Measurements from ENCODE around the gene MACF1. TPM values are rescaled to one million over a fixed set of nuclear protein-coding genes. Genes with fewer than 3 reads are reported as not detected.
A peak's percentile ranks its signal among the peaks of the same experiment; 100 is the strongest.

MACF1 gene
- total and polyA plus RNA-seq, 5 donors from 2014 or later, result 21.8 to 431 (median 26.2) TPM

DNA sequence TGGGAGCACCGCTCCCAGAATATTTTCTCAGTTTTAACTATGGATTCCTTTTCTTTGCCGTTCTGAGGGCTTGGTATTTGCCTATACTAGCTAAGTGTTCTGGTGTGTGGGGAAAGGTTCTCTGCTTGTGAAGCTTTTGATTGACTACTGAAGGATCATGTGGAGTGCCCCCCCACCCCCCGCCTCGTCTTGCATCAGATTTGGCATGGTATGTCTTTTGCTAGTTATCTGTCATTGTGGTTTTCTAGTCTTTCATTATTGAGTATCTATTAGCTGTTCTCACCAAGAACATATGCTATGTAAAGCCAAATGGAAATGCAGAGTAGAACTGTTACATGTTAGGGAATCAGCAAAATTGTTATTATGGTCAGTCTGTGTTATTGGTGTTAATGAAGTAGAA lies 58.3 kb downstream of the MACF1 start:
- no peaks in the 10 kb centered on the region for H3K27me3 Mint-ChIP-seq
- peaks cover 26% of the 10 kb centered on the region for H3K4me1 ChIP-seq (ENCODE audit: control insufficient read depth, insufficient read depth, low read length, poor library complexity, severe bottlenecking)
- DNase-seq (peak in 1 of 3 donors; percentile 9), ATAC-seq (ENCODE audit: low read depth in 2 of 2) (peak in 1 of 2 donors; percentile 18)
- H3K9me3 ChIP-seq (ENCODE audit: control insufficient read depth in 2 of 2, low read length in 2 of 2), result no peaks in the 10 kb centered on the region
- peak overlapping the region in 1 of 4 donors; percentile 57 for H3K4me3 Mint-ChIP-seq
- H3K36me3 Mint-ChIP-seq, result peaks cover 23% of the 10 kb centered on the region
- H3K4me1 Mint-ChIP-seq, result peaks cover 41 to 82% (median 56%) of the 10 kb centered on the region in 4 donors
- H3K36me3 ChIP-seq (ENCODE audit: control insufficient read depth, insufficient read depth, low read length), result peaks cover 33% of the 10 kb centered on the region
- peak overlapping the region; percentile 20 for H3K4me3 ChIP-seq (ENCODE audit: low read depth, low read length)
- H3K27ac ChIP-seq (ENCODE audit: insufficient read depth, low read length, poor library complexity, severe bottlenecking), result no peak overlapping the region
- H3K9me3 Mint-ChIP-seq, result no peaks in the 10 kb centered on the region
- peak overlapping the region in 2 of 3 donors; percentile 0 to 74 for H3K27ac Mint-ChIP-seq
- no peaks in the 10 kb centered on the region for H3K27me3 ChIP-seq (ENCODE audit: control insufficient read depth, insufficient read depth, low read length)

DNA sequence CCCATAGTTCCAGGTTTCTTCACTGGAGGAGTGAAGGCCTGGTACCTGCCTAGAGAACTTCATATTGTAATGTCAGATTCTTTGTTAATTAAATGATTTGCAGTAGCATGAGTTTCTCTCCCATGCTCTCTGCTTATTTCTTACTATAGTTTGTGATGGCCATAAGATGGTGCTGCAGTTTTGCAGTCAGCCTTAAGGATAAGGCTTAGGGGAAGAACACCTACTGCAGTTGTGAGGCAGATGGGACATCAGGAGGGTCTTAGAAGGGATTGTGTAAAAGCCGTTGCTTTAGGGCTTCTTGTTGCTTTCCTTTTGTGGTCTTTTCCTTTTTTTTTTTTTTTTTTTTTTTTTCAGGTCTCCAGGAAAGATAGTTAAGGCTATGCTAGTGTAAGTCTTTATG lies 61.8 kb downstream of the MACF1 start:
- H3K4me1 Mint-ChIP-seq, result peaks cover 53 to 94% (median 73%) of the 10 kb centered on the region in 4 donors
- no peaks in the 10 kb centered on the region for H3K9me3 Mint-ChIP-seq
- no peak overlapping the region for H3K4me3 ChIP-seq (ENCODE audit: low read depth, low read length)
- peak in 2 of 3 donors; percentile 9 for DNase-seq
- H3K36me3 Mint-ChIP-seq, result peaks cover 33% of the 10 kb centered on the region
- no peaks in the 10 kb centered on the region for H3K27me3 Mint-ChIP-seq
- peak overlapping the region in 2 of 3 donors; percentile 57 to 70 for H3K27ac Mint-ChIP-seq
- ATAC-seq (ENCODE audit: low read depth in 2 of 2), result no peak
- peaks cover 50% of the 10 kb centered on the region for H3K4me1 ChIP-seq (ENCODE audit: control insufficient read depth, insufficient read depth, low read length, poor library complexity, severe bottlenecking)
- H3K27ac ChIP-seq (ENCODE audit: insufficient read depth, low read length, poor library complexity, severe bottlenecking), result no peak overlapping the region
- H3K9me3 ChIP-seq (ENCODE audit: control insufficient read depth in 2 of 2, low read length in 2 of 2), result no peaks in the 10 kb centered on the region
- peaks cover 12% of the 10 kb centered on the region for H3K36me3 ChIP-seq (ENCODE audit: control insufficient read depth, insufficient read depth, low read length)
- H3K4me3 Mint-ChIP-seq, result peak overlapping the region in 1 of 4 donors; percentile 16
- no peaks in the 10 kb centered on the region for H3K27me3 ChIP-seq (ENCODE audit: control insufficient read depth, insufficient read depth, low read length)

DNA sequence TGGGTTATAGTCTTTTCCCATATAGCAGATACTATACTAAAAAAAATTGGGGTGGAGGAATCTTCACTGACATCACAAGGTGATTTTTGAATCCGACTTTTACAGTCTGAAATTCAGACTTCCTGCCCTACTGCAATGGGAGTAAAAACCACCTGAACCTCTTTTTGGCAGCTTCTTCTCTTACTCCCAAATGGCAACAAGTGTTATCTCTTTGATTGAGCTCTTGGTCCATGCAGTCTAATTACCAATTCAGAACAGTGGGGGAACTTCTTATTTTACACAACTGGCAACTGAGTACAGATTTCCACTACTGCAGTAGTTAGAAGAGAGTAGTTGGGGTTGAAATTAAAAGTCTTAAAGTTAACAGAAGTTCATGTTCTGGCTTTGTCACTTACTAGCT lies 62.3 kb downstream of the MACF1 start:
- H3K36me3 Mint-ChIP-seq, result peaks cover 33% of the 10 kb centered on the region
- no peaks in the 10 kb centered on the region for H3K27me3 Mint-ChIP-seq
- peaks cover 52% of the 10 kb centered on the region for H3K4me1 ChIP-seq (ENCODE audit: control insufficient read depth, insufficient read depth, low read length, poor library complexity, severe bottlenecking)
- no peaks in the 10 kb centered on the region for H3K9me3 ChIP-seq (ENCODE audit: control insufficient read depth in 2 of 2, low read length in 2 of 2)
- H3K4me1 Mint-ChIP-seq, result peaks cover 50 to 94% (median 74%) of the 10 kb centered on the region in 4 donors
- H3K27ac ChIP-seq (ENCODE audit: insufficient read depth, low read length, poor library complexity, severe bottlenecking), result no peak overlapping the region
- no peak overlapping the region for H3K4me3 ChIP-seq (ENCODE audit: low read depth, low read length)
- peaks cover 9% of the 10 kb centered on the region for H3K36me3 ChIP-seq (ENCODE audit: control insufficient read depth, insufficient read depth, low read length)
- no peaks in the 10 kb centered on the region for H3K27me3 ChIP-seq (ENCODE audit: control insufficient read depth, insufficient read depth, low read length)
- H3K27ac Mint-ChIP-seq, result peak overlapping the region in 1 of 3 donors; percentile 39
- no peak for ATAC-seq (ENCODE audit: low read depth in 2 of 2)
- peak overlapping the region in 1 of 4 donors; percentile 11 for H3K4me3 Mint-ChIP-seq
- no peak for DNase-seq
- no peaks in the 10 kb centered on the region for H3K9me3 Mint-ChIP-seq

DNA sequence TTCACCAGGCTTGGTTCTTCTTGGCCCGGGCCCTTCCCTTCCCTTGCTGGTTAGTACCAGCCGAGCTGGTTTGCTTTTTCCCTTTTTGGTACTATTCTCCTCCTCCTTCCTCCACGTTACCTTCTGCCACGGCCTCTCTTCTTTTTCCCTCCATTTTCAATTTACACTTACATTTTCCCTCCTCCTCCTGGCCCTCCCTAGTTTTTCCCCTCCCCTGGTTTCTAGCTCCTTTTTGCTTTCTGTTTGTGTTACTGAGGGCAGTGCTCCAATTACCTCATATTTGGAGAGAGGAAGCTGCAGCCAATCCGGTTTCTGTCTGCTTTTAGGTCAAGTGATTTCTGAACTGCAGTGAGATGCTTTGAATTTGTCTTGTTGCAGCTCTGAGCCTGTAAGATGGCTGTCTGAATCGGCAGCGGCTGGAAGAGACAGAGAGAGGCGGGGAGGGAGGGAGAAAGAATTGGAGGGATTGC lies 63.7 kb downstream of the MACF1 start:
- H3K36me3 Mint-ChIP-seq, result peaks cover 33% of the 10 kb centered on the region
- Histone ChIP-seq H3K4me3 (ENCODE audit: low read depth, low read length) (peak overlapping the region; percentile 54), H3K4me1 (ENCODE audit: control insufficient read depth, insufficient read depth, low read length, poor library complexity, severe bottlenecking) (peaks cover 50% of the 10 kb centered on the region), H3K36me3 (ENCODE audit: control insufficient read depth, insufficient read depth, low read length) (peaks cover 7% of the 10 kb centered on the region), H3K27me3 (ENCODE audit: control insufficient read depth, insufficient read depth, low read length) (no peaks in the 10 kb centered on the region), H3K9me3 (ENCODE audit: control insufficient read depth in 2 of 2, low read length in 2 of 2) (no peaks in the 10 kb centered on the region), H3K27ac (ENCODE audit: insufficient read depth, low read length, poor library complexity, severe bottlenecking) (peak overlapping the region; percentile 26)
- H3K9me3 Mint-ChIP-seq, result no peaks in the 10 kb centered on the region
- H3K4me3 Mint-ChIP-seq, result peak overlapping the region; percentile 48 to 68 (median 63)
- no peaks in the 10 kb centered on the region for H3K27me3 Mint-ChIP-seq
- DNase-seq (peak in 2 of 3 donors; percentile 18 to 46), ATAC-seq (ENCODE audit: low read depth in 2 of 2) (peak; percentile 48 to 63)
- H3K27ac Mint-ChIP-seq, result peak overlapping the region; percentile 67 to 88 (median 69)
- H3K4me1 Mint-ChIP-seq, result peaks cover 43 to 95% (median 72%) of the 10 kb centered on the region in 4 donors

DNA sequence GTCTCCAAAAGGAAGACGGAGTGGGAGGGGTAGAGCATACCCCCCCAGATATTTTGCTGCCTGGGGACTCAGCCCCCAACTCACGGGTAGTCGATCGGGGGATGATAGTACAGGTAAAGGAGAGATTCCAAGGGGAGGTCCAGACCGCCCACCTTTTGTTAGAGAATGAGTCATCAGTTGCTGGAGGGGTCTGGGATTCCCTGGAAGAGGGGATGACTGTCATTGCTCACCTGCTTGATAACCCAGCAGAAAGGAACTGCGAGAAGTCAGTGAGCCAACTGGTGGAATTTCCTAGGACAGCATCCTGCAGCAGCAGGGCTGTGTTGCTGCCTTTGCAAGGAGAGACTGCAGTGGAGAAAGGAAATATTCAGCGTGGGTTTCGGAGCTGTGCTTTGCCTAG lies 64.4 kb downstream of the MACF1 start:
- H3K36me3 Mint-ChIP-seq, result peaks cover 29% of the 10 kb centered on the region
- Histone ChIP-seq H3K4me3 (ENCODE audit: low read depth, low read length) (peak overlapping the region; percentile 54), H3K27ac (ENCODE audit: insufficient read depth, low read length, poor library complexity, severe bottlenecking) (no peak overlapping the region), H3K36me3 (ENCODE audit: control insufficient read depth, insufficient read depth, low read length) (peaks cover 7% of the 10 kb centered on the region), H3K9me3 (ENCODE audit: control insufficient read depth in 2 of 2, low read length in 2 of 2) (no peaks in the 10 kb centered on the region), H3K27me3 (ENCODE audit: control insufficient read depth, insufficient read depth, low read length) (no peaks in the 10 kb centered on the region), H3K4me1 (ENCODE audit: control insufficient read depth, insufficient read depth, low read length, poor library complexity, severe bottlenecking) (peaks cover 50% of the 10 kb centered on the region)
- H3K4me3 Mint-ChIP-seq, result peak overlapping the region in 3 of 4 donors; percentile 13 to 63 (median 15)
- peaks cover 37 to 89% (median 69%) of the 10 kb centered on the region in 4 donors for H3K4me1 Mint-ChIP-seq
- ATAC-seq (ENCODE audit: low read depth in 2 of 2) (no peak), DNase-seq (no peak)
- peak overlapping the region in 2 of 3 donors; percentile 69 to 88 for H3K27ac Mint-ChIP-seq
- no peaks in the 10 kb centered on the region for H3K27me3 Mint-ChIP-seq
- no peaks in the 10 kb centered on the region for H3K9me3 Mint-ChIP-seq

DNA sequence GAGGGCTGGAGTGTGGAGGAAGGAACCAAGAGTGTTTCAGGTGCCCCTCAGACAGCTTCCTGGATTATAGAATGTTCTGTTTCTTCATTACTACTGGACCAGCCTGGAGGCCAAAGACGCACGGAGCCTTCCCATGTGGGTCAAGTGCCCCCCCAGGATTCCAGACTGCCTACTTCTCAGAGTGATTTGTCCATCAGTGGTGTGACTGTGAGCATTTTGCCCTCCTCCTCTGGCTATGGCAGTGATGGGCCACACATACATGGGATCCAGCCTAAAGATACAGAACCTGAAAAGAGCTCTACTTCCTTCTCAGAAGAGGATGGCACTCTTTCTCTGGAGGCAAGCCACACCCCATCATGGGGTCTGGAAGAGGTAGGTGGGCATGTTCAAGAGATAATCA lies 64.9 kb downstream of the MACF1 start:
- Histone ChIP-seq H3K4me1 (ENCODE audit: control insufficient read depth, insufficient read depth, low read length, poor library complexity, severe bottlenecking) (peaks cover 50% of the 10 kb centered on the region), H3K9me3 (ENCODE audit: control insufficient read depth in 2 of 2, low read length in 2 of 2) (no peaks in the 10 kb centered on the region), H3K4me3 (ENCODE audit: low read depth, low read length) (no peak overlapping the region), H3K36me3 (ENCODE audit: control insufficient read depth, insufficient read depth, low read length) (peaks cover 7% of the 10 kb centered on the region), H3K27me3 (ENCODE audit: control insufficient read depth, insufficient read depth, low read length) (no peaks in the 10 kb centered on the region), H3K27ac (ENCODE audit: insufficient read depth, low read length, poor library complexity, severe bottlenecking) (no peak overlapping the region)
- peak overlapping the region; percentile 1 to 63 (median 31) for H3K4me3 Mint-ChIP-seq
- ATAC-seq (ENCODE audit: low read depth in 2 of 2) (no peak), DNase-seq (no peak)
- peaks cover 33 to 87% (median 66%) of the 10 kb centered on the region in 4 donors for H3K4me1 Mint-ChIP-seq
- H3K27me3 Mint-ChIP-seq, result no peaks in the 10 kb centered on the region
- H3K27ac Mint-ChIP-seq, result peak overlapping the region; percentile 69 to 88 (median 83)
- no peaks in the 10 kb centered on the region for H3K9me3 Mint-ChIP-seq
- H3K36me3 Mint-ChIP-seq, result peaks cover 25% of the 10 kb centered on the region

DNA sequence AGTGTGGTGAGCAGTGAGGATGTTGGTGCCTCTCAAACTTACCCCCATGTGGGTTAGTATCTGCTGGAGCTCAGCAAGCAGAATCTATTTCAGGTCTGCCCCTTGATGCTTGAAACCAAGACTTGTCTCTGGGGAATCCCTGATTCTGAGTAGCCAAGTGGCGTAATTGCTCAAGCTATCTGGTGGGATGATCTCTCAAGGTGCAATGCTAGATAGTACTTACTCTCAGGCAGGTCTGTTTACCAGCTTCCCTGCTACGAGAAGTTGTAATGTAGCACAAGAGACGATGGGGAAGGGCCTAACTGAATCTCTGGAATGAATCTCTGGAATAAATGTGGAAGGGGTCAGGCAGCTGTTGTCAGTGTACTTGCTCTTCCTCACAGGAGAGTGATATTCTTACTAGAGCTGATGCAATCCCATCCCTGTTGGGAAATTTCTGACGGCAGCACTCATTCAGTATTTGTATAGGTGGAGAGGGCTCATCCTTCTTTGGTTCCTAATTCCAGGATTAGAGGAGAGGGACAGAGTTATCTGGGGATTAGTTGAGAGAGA lies 65.4 kb downstream of the MACF1 start:
- H3K4me1 Mint-ChIP-seq, result peaks cover 32 to 88% (median 70%) of the 10 kb centered on the region in 4 donors
- no peaks in the 10 kb centered on the region for H3K9me3 ChIP-seq (ENCODE audit: control insufficient read depth in 2 of 2, low read length in 2 of 2)
- H3K27me3 ChIP-seq (ENCODE audit: control insufficient read depth, insufficient read depth, low read length), result no peaks in the 10 kb centered on the region
- H3K27ac Mint-ChIP-seq, result peak overlapping the region; percentile 69 to 88 (median 83)
- peaks cover 9% of the 10 kb centered on the region for H3K36me3 ChIP-seq (ENCODE audit: control insufficient read depth, insufficient read depth, low read length)
- ATAC-seq (ENCODE audit: low read depth in 2 of 2) (peak; percentile 19 to 42), DNase-seq (peak in 1 of 3 donors; percentile 8)
- H3K36me3 Mint-ChIP-seq, result peaks cover 25% of the 10 kb centered on the region
- H3K27me3 Mint-ChIP-seq, result no peaks in the 10 kb centered on the region
- peak overlapping the region; percentile 38 for H3K4me3 ChIP-seq (ENCODE audit: low read depth, low read length)
- no peak overlapping the region for H3K27ac ChIP-seq (ENCODE audit: insufficient read depth, low read length, poor library complexity, severe bottlenecking)
- H3K4me3 Mint-ChIP-seq, result peak overlapping the region; percentile 0 to 49 (median 7)
- peaks cover 50% of the 10 kb centered on the region for H3K4me1 ChIP-seq (ENCODE audit: control insufficient read depth, insufficient read depth, low read length, poor library complexity, severe bottlenecking)
- no peaks in the 10 kb centered on the region for H3K9me3 Mint-ChIP-seq

DNA sequence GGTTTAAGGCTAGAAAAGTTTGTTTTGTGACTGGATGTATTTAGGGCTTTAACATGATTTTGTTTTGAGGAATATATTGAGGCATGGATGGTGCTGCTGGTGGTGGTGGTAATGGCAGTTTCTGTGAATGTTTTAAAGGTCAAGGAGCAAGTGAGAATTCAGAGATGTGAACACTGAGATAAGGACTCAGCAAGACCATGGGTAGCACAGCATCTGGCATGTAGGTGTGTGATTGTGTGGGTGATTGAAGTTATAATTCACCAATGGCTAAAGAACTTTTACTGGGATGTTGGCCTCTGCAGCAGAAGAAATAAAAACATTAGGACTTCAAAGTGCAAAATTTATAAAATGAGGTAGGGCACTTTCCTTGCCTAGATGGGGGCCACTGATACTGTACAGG lies 65.9 kb downstream of the MACF1 start:
- Histone ChIP-seq H3K27ac (ENCODE audit: insufficient read depth, low read length, poor library complexity, severe bottlenecking) (no peak overlapping the region), H3K27me3 (ENCODE audit: control insufficient read depth, insufficient read depth, low read length) (no peaks in the 10 kb centered on the region), H3K9me3 (ENCODE audit: control insufficient read depth in 2 of 2, low read length in 2 of 2) (no peaks in the 10 kb centered on the region), H3K4me3 (ENCODE audit: low read depth, low read length) (peak overlapping the region; percentile 38), H3K4me1 (ENCODE audit: control insufficient read depth, insufficient read depth, low read length, poor library complexity, severe bottlenecking) (peaks cover 50% of the 10 kb centered on the region), H3K36me3 (ENCODE audit: control insufficient read depth, insufficient read depth, low read length) (peaks cover 11% of the 10 kb centered on the region)
- Mint-ChIP-seq H3K27me3 (no peaks in the 10 kb centered on the region), H3K4me1 (peaks cover 33 to 86% (median 68%) of the 10 kb centered on the region in 4 donors), H3K27ac (peak overlapping the region; percentile 69 to 79 (median 70)), H3K36me3 (peaks cover 25% of the 10 kb centered on the region), H3K4me3 (peak overlapping the region; percentile 0 to 45 (median 7)), H3K9me3 (no peaks in the 10 kb centered on the region)
- DNase-seq, result no peak
- no peak for ATAC-seq (ENCODE audit: low read depth in 2 of 2)

Measured in CD4-positive, CD25-positive, alpha-beta regulatory T cell (primary cell).